ENCODE measurements around the gene LYZL4.

LYZL4 gene

GRCh38 chr3:42443819-42444436 is 33.5 kb upstream of the LYZL4 start:
- Histone ChIP-seq H4K20me1 (no peaks in the 10 kb centered on the region), H3K4me2 (no peak overlapping the region), H3K4me1 (peaks cover 0 to under 1% (median 0%) of the 10 kb centered on the region in 10 experiments; a peak in 1 of 20 replicates), H3K36me3 (no peaks in the 10 kb centered on the region), H3K4me3 (no peak overlapping the region), H3K27ac (no peak overlapping the region), H3K9ac (no peak overlapping the region), H3K9me3 (replicated peaks in 1 of 11) (no peaks in the 10 kb centered on the region), H3K27me3 (no peaks in the 10 kb centered on the region)
- TF ChIP-seq Cebpa-rat (IDR thresholded peaks at IDR 0.05), result no peak

GRCh38 chr3:42443292-42443691 is 32.9 kb upstream of the LYZL4 start:
- H4K20me1 ChIP-seq, result no peaks in the 10 kb centered on the region
- no peak overlapping the region for H3K4me2 ChIP-seq
- no peaks in the 10 kb centered on the region for H3K27me3 ChIP-seq
- H3K36me3 ChIP-seq, result no peaks in the 10 kb centered on the region
- H3K4me1 ChIP-seq, result peaks cover 0 to 7% (median 0%) of the 10 kb centered on the region in 10 experiments; a peak in 4 of 20 replicates
- no peaks in the 10 kb centered on the region for H3K9me3 ChIP-seq (replicated peaks in 1 of 11)
- no peak overlapping the region for H3K27ac ChIP-seq
- no peak for TF ChIP-seq Cebpa-rat (IDR thresholded peaks at IDR 0.05)
- H3K9ac ChIP-seq, result no peak overlapping the region
- no peak overlapping the region for H3K4me3 ChIP-seq

- no peaks in the 10 kb centered on the region for H3K27me3 ChIP-seq
- H3K27ac ChIP-seq, result no peak overlapping the region
- no peaks in the 10 kb centered on the region for H3K9me3 ChIP-seq (replicated peaks in 1 of 11)
Measured at GRCh38 chr3:42442640-42443039, 32.2 kb upstream of the LYZL4 start.

GRCh38 chr3:42441791-42442190 is 31.4 kb upstream of the LYZL4 start:
- Histone ChIP-seq H3K36me3 (no peaks in the 10 kb centered on the region), H3K9ac (no peak overlapping the region), H3K4me1 (peaks cover 0 to 16% (median 1%) of the 10 kb centered on the region in 10 experiments; a peak in 4 of 20 replicates), H3K4me2 (no peak overlapping the region), H3K27ac (no peak overlapping the region), H3K4me3 (no peak overlapping the region), H3K27me3 (no peaks in the 10 kb centered on the region), H3K9me3 (replicated peaks in 1 of 11) (no peaks in the 10 kb centered on the region), H4K20me1 (no peaks in the 10 kb centered on the region)
- TF ChIP-seq Cebpa-rat (IDR thresholded peaks at IDR 0.05), result no peak

More at GRCh38 chr3:42442640-42443039, 32.2 kb upstream of the LYZL4 start:
- Histone ChIP-seq H4K20me1 (no peaks in the 10 kb centered on the region), H3K4me2 (no peak overlapping the region), H3K36me3 (no peaks in the 10 kb centered on the region), H3K4me3 (no peak overlapping the region), H3K9ac (no peak overlapping the region), H3K4me1 (peaks cover 0 to 14% (median 1%) of the 10 kb centered on the region in 10 experiments; a peak in 4 of 20 replicates)
- no peak for TF ChIP-seq Cebpa-rat (IDR thresholded peaks at IDR 0.05)

GRCh38 chr3:42440924-42441323 is 30.5 kb upstream of the LYZL4 start:
- no peaks in the 10 kb centered on the region for H4K20me1 ChIP-seq
- H3K4me1 ChIP-seq, result peaks cover 0 to 18% (median 3%) of the 10 kb centered on the region in 10 experiments; a peak in 4 of 20 replicates
- TF ChIP-seq Cebpa-rat (IDR thresholded peaks at IDR 0.05), result no peak
- no peak overlapping the region for H3K27ac ChIP-seq
- H3K9ac ChIP-seq, result no peak overlapping the region
- no peak overlapping the region for H3K4me3 ChIP-seq
- no peak overlapping the region for H3K4me2 ChIP-seq
- H3K36me3 ChIP-seq, result no peaks in the 10 kb centered on the region
- H3K9me3 ChIP-seq (replicated peaks in 1 of 11), result no peaks in the 10 kb centered on the region
- H3K27me3 ChIP-seq, result no peaks in the 10 kb centered on the region

- TF ChIP-seq Cebpa-rat (IDR thresholded peaks at IDR 0.05), result no peak
- Histone ChIP-seq H3K9me3 (replicated peaks in 1 of 11) (no peaks in the 10 kb centered on the region), H4K20me1 (no peaks in the 10 kb centered on the region), H3K27ac (no peak overlapping the region), H3K4me1 (peaks cover 0 to 32% (median 8%) of the 10 kb centered on the region in 10 experiments; a peak in 7 of 20 replicates), H3K27me3 (no peaks in the 10 kb centered on the region), H3K4me3 (no peak overlapping the region), H3K4me2 (no peak overlapping the region), H3K9ac (no peak overlapping the region), H3K36me3 (no peaks in the 10 kb centered on the region)
Measured at GRCh38 chr3:42439261-42440115, 29.1 kb upstream of the LYZL4 start.

GRCh38 chr3:42438758-42439157 is 28.3 kb upstream of the LYZL4 start:
- Histone ChIP-seq H3K9ac (no peak overlapping the region), H3K4me1 (peaks cover 0 to 39% (median 8%) of the 10 kb centered on the region in 10 experiments; a peak in 7 of 20 replicates), H3K27me3 (no peaks in the 10 kb centered on the region), H3K9me3 (replicated peaks in 1 of 11) (no peaks in the 10 kb centered on the region), H4K20me1 (no peaks in the 10 kb centered on the region), H3K27ac (no peak overlapping the region), H3K4me2 (peak overlapping the region in 2 of 11 experiments; percentile 4 to 11; a peak in 1 of 22 replicates), H3K4me3 (no peak overlapping the region), H3K36me3 (no peaks in the 10 kb centered on the region)
- no peak for TF ChIP-seq Cebpa-rat (IDR thresholded peaks at IDR 0.05)

- no peaks in the 10 kb centered on the region for H3K36me3 ChIP-seq
- H3K4me3 ChIP-seq, result no peak overlapping the region
- peak overlapping the region in 2 of 11 experiments; percentile 4 to 11; a peak in 2 of 22 replicates for H3K4me2 ChIP-seq
- H3K27me3 ChIP-seq, result no peaks in the 10 kb centered on the region
- H3K9me3 ChIP-seq (replicated peaks in 1 of 11), result peaks cover under 1 to 5% (median 4%) of the 10 kb centered on the region in 11 experiments; a peak in 15 of 22 replicates
- H3K9ac ChIP-seq, result no peak overlapping the region
- H3K27ac ChIP-seq, result no peak overlapping the region
- peaks cover 0 to 39% (median 8%) of the 10 kb centered on the region in 10 experiments; a peak in 7 of 20 replicates for H3K4me1 ChIP-seq
- H4K20me1 ChIP-seq, result no peaks in the 10 kb centered on the region
- TF ChIP-seq Cebpa-rat (IDR thresholded peaks at IDR 0.05), result no peak
Measured at GRCh38 chr3:42438193-42438592, 27.8 kb upstream of the LYZL4 start.

GRCh38 chr3:42434777-42435380 is 24.5 kb upstream of the LYZL4 start:
- peaks cover 0 to 39% (median 8%) of the 10 kb centered on the region in 10 experiments; a peak in 7 of 20 replicates for H3K4me1 ChIP-seq
- H3K27me3 ChIP-seq, result no peaks in the 10 kb centered on the region
- no peak overlapping the region for H3K4me3 ChIP-seq

More at GRCh38 chr3:42434777-42435380, 24.5 kb upstream of the LYZL4 start:
- Histone ChIP-seq H3K27ac (peak overlapping the region in 1 of 11 experiments; percentile 35; a peak in 1 of 22 replicates), H3K9ac (no peak overlapping the region), H3K36me3 (0 out of 22 replicates have a peak, but pooled peaks cover 0 to 4% (median 0%) of the 10 kb centered on the region in 11 experiments), H4K20me1 (no peaks in the 10 kb centered on the region), H3K4me2 (peak overlapping the region in 4 of 11 experiments; percentile 0 to 64 (median 58); a peak in 6 of 22 replicates), H3K9me3 (replicated peaks in 1 of 11) (peaks cover 13 to 26% (median 19%) of the 10 kb centered on the region in 11 experiments)
- TF ChIP-seq Cebpa-rat (IDR thresholded peaks at IDR 0.05), result no peak
